8988T (cell line): Measurements from ENCODE around the gene ANO9.
A peak's percentile ranks its signal among the peaks of the same experiment; 100 is the strongest.
"Not testable (repeated sequence)": the region's sequence is repeated elsewhere in the genome, so short reads cannot be mapped to it uniquely, and the experiment has no call there.

Source experiments
- DNase-seq: peaks from one replicate; pipeline ENCODE4 v3.0.0; 2011

Gene ANO9

DNA sequence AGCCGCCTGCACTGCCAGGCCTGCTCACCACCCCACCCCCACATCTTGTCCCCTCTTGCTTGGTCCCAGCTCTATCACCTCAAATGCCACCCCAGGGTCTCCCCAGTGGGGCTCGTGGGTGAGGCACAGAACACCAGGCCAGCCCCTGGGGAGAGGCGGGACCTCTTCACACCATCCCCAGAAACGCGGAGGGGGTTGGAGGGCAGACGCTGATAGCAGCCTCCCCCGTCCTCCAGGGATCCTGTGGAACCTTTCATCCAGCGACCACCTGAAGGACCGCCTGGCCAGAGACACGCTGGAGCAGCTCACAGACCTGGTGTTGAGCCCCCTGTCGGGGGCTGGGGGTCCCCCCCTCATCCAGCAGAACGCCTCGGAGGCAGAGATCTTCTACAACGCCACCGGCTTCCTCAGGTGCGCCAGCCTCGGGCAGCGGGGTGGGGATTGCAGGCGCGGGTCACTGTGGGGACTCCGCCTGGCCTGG is 42.0 kb downstream of the ANO9 start:
- DNase-seq, result no peak

DNA sequence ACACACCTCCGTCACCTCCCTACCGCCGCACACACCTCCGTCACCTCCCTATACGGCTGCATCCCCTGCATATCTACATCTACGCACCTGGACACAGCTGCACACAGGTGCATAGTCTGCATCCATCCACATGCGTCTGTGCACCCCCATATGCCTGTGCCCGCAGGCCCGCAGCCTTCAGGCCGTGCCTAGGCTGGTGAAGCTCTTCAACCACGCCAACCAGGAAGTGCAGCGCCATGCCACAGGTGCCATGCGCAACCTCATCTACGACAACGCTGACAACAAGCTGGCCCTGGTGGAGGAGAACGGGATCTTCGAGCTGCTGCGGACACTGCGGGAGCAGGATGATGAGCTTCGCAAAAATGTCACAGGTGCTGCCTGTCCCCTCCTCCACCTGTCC is 43.0 kb downstream of the ANO9 start:
- peak; percentile 86 for DNase-seq

DNA sequence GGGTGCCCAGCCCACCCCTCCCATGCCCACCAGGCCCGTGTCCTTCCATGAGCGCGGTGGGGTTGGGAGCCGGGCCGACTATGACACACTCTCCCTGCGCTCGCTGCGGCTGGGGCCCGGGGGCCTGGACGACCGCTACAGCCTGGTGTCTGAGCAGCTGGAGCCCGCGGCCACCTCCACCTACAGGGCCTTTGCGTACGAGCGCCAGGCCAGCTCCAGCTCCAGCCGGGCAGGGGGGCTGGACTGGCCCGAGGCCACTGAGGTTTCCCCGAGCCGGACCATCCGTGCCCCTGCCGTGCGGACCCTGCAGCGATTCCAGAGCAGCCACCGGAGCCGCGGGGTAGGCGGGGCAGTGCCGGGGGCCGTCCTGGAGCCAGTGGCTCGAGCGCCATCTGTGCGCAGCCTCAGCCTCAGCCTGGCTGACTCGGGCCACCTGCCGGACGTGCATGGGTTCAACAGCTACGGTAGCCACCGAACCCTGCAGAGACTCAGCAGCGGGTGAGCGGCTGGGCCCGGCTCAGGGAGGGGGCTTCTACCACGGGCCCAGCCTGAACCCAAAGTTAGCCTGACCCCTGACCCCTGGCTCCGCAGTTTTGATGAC is 44.8 kb downstream of the ANO9 start:
- no peak for DNase-seq

DNA sequence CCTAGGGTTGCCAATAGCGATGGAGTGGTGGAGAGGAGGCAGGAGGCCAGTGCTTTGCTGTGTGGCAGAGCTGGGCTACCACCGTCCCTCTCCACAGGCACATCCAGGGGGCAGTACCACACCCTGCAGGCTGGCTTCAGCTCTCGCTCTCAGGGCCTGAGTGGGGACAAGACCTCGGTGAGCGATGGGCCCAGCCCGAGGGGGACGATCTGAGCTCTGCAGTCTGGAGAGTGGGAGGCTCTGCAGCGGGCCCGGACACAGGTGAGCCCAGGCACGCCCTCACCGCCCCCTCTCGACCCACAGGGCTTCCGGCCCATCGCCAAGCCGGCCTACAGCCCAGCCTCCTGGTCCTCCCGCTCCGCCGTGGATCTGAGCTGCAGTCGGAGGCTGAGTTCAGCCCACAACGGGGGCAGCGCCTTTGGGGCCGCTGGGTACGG is 45.3 kb downstream of the ANO9 start:
- peak; percentile 100 for DNase-seq

DNA sequence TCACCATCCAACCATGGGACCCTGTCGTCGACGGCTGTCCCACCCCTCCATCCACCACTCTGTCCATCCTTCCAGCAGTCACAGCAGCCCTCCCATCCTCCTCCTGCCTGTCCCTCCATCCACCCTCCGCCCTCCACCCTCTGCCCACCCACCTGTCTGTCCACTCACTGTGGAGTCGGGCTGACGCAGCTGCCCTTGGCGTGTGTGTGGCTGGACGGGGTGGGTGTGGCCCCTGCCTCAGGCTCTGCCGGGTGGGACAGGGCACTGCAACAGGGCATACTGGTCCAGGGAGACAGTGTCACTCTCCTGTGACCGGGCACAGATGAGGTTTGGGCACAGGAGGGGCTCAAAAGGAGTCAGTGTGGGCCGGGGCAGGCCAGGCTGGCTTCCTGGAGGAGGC is 45.9 kb downstream of the ANO9 start:
- no peak for DNase-seq

DNA sequence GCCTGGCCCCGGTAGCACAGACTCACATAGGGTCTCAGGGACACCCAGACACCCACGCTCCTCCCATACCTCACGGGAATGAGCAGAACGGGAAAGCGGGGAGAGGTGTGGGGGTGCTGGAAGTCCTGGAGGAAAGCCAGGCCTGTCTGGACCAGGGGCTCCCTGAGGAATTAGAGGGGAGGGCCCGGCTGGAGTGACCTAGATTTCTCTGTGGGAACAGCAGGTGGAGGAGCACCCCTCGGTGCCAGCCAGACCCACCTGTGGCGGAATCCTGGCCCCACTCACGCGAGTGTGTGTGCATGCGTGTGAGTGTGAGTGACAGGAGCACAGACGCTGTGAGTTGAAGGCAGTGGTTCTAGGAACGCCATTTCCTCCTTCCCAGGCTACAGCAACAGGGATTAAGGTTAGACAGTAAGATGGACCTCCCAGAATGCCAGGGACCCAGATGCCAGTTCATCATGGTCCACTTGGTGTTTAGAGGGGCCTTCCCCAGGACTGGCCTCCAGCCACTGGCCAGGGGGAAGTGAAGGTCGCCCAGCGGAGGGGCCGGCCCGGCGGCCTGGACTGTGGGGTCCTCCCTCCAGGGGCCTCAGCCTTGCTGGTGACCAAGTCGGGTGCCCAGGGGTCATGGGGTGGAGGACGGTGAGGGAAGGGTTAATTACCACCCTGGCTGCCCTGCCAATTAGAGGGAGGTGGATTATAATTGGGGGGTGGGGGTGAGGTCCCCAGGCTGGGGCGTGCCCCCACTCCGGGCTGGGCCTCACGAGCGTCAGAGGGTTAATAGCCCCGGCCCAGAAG is 46.8 kb downstream of the ANO9 start:
- no peak for DNase-seq

DNA sequence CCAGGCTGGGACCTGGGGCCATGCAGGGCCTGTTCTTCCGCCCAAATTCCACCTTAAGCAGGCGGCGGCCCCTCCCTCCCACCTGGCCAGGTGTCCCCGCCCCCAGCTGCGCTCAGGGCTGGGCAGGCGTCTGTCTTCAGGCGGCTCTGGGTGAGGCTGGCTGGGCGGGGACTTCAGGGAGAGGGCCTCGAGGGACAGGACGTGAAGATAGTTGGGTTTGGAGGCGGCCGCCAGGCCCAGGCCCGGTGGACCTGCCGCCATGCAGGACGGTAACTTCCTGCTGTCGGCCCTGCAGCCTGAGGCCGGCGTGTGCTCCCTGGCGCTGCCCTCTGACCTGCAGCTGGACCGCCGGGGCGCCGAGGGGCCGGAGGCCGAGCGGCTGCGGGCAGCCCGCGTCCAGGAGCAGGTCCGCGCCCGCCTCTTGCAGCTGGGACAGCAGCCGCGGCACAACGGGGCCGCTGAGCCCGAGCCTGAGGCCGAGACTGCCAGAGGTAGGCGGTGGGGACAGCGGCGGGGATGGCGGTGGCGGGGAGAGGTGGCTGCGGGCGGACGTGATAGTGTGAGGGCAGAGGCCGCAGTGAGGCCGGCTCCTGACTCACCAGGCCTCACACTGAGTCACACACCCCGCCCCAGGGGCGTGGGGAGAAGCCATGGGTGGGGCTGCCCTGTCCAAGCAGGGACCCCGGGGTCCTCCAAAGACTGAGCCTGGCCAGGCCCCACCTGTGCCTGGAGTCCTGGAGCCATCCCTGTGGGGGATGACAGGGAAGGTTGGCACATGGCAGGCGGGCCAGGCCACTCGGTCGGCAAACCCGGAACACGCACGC is 47.6 kb downstream of the ANO9 start, which contains the start of gene PKP3:
PKP3 (plus strand) TSS at position 176 of the 824 bp plus-strand sequence; CDS start at position 260, 84 bp downstream.
- peak; percentile 98 for DNase-seq

DNA sequence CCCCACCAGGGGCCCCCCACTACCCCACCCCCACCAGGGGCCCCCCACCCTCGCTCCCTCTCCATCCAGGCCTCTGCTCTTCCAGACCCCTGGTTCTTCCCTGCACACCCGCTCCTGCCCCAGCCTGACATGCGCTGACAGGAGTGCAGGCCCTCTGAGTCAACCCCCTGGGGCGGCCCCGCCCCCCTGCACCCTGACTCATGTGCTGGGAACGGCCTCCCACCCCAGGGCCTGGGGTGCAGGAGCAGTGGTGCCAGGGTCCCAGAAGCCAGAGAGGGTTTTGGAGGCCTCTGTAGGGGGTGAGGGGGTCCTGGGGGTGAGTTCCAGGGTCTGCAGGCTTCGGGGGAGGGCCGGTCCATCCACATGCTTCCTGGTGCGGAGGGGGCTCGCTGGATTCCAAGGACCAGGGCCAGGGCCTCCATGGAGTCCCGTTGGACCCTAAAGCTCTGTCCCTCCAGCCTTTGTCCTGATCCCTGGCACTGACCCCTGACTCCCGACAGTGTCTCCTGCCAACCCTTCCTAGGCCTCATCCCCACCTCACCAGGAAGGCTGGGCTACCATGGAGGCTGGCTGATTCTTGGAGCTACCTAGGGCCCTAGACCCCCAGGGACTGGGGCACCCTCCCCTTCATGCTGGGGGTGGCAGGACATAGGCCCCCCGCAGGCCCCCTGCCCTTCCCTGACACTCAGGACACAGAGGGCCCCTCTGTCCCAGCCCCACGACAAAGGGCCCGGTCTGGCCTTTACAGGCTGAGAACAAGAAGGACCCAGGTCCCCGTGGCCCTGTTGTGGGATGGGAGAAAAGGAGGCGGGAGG is 48.4 kb downstream of the ANO9 start:
- peak; percentile 100 for DNase-seq

DNA sequence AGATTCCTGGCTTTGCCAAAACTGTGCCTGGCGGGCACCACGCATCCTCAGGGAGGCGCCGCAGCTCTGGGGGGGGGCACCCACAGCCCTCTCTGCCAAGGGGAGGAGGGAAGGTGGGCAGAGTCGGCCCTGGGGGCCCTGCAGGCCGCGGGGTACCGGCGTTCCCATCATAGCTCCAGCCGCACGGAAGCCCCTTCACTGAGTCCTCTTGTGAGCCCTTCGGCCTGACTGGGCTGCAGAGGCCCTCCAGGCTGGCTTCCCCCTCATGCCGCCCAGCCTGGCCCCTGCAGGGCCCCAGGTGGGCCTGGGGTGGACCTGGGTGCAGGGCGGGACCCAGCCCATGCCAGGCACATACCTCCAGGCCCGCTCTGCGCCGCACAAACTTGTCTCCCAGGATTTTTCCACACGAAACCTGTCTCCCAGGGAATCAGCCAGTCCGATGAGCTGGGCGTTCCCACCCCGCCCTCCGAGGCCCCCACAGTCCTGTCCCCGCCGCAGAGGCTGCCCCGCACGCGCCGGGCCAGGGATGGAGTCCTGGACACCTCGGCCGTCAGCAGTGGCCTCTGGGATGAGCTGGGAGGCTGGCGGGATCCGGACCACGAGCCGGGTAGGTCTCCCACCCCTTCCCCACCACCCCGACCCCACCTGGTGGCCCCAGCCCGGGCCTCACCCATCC is 49.6 kb downstream of the ANO9 start:
- DNase-seq, result no peak

DNA sequence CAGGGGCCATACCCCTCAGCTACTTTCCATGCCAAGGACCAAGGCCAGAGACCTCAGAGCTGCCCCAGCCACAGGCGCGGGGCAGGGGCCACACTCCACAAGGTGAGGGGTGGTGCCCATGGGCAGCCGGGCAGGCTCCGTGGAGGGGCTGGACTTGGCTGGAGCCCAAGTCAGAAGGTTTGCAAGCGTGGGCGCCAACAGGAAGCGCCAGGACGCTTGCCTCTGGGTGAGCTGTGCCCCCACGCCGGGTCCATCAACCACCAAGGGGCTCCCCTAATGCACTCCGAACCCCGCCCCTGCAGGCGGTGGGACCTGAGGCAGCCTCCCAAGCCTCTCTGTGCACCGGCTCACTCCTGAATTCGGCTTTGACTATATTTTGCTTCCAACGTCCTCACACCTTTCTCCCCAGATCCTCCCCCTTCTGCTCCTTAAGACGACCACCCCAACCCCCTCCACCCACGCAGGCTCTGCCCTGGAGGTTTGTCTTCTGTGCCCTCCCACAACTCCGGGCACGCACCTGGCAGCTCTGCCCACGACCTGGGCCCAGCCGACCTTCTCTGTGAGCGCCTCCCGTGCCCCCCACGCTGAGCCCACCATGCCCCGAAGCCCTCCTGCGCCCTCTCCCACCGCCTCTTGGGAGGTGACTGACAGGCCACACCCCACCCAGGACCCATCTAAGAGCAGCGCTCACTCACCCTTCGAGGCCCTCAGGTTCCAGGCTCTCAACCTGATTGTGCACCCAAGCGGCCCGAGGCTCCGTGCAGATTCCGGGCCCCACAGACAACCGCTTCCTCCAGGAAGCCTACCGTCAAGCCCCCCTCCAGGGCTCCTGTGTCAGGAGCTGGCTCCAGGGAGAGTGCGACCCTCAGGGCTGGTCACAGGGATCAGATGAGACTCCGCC is 50.4 kb downstream of the ANO9 start:
- DNase-seq, result no peak

DNA sequence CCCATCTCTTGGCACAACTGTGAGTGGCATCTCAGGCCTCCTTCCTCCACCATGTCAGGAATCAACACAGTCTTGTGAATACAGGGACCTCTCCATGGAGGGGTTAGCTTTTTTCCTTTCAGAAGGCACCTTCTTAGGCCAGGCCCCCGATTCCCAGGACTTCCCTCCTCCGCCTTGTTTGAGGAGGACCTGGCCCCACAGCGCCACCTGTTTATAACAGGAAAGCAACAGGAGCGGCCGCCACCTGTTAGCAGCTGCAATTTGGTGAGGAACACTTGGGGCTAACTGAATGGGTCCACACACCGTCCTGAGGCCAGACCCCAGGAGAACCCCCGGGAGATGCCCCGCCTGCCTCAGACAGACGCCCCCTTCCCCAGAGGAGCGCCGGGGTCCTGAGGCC is 51.6 kb downstream of the ANO9 start:
- no peak for DNase-seq

DNA sequence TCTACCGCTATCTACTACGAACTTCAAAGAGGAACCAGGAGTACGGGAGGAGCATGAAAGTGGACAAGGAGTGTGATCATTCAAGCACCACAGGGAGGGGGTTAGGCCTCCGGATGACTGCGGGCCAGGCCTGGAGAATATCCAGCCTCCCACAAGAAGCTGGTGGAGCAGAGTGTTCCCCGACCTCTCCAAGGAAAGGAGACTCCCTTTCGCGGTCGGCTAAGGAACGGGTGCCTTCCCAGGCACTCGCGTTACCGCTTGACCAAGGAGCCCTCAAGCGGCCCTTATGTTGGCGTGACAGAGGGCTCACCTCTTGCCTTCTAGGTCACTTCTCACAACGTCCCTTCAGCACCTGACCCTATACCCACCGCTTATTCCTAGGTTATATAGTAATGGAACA is 52.4 kb downstream of the ANO9 start:
- not testable (repeated sequence) for DNase-seq

DNA sequence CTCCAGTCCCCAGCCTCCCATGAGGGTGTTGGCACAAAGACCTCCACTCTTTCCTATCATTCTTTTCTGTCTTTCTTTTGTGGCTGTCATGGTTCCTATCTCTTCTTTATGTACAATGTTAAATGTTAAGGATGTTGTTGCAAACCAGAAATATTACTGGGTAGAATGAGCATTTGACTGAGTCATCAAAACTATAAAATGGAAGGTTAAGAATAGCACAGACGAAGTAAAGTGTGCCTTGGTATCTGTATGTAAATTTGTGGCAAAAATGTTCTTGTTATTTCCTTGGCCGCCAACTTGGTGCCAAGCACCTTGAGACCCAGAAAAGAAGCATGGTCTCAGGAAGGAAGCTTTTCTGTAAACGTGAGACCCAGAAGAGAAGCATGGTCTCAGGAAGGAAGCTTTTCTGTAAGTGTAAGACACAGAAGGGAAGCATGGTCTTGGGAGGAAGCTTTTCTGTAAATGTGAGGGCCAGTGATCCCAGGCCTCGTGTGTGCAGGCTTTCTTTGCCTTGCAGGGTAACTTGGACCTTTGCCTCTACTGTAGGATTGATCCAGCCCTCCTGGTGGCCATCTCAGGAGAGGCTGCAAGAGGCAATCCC is 54.5 kb downstream of the ANO9 start:
- no peak for DNase-seq

DNA sequence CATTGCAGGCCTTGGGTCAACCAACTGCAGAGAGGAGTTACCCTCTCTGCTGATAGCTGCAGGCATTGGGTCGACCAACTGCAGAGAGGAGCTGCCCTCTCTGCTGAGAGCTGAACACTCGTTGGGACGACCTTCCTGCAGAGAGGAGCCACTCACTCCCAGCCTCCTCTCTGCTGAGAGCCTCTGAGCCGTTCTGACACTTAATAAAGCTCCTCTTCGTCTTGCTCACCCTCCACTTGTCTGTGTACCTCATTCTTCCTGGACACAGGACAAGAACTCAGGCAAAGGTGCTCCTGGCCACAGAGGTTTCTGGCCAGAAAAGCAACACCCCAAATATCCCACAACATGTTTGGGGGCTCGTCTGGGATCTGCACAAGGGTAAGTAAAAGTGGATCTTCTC is 55.3 kb downstream of the ANO9 start:
- DNase-seq, result no peak

DNA sequence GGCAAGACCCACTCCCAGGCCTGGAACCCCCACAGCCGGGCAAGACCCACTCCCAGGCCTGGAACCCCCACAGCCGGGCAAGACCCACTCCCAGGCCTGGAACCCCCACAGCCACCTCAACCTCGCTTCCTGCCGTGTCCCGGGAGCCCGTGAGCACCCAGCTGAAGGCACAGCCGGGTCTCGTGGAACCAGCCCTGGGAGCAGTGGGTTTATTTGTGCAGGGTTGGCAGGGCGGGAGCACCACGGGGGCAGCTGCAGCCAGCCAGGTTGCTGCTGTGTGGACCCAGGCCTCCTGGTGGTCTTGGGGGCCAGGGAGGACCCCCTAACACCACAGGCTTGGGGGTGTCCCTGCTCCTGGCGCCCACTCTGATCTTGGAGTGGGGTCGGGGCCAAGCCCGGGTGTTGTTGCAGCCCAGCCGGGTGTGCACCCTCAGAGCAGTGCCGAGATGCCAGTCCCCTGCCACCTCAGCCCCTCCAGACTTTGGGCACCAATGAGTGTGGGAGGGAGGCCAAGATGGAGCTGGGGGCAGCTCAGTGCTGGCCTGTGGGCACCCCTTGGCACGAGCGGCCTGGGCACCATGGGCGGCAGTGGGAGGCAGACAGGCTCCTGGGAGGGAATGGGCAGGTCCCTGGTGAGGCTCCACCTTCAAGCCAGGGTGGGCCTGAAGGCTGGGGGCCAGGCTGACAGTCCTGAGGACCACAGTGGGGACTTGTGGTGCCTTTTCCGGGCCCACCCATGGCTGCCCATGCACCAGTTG is 56.0 kb downstream of the ANO9 start:
- DNase-seq, result no peak

DNA sequence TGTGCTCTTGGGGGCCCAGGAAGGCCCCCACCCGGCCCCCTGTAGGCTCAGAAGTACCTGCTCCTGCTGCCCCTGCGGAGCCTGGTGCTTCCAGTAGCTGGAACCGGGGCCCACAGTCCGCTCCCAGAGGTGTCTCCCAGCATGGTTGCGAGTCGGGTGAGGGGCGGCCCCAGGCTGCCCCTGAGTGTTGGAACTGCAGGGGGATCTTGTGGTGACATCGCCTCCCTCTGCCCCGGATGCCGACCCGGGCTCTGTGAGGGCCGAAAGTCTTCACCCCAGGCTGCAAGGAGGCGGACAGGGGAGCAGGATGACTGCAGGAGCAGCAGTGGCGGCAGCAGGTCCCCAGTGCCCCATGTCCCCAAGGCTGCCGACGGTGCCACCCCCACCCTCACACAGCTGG is 57.3 kb downstream of the ANO9 start:
- no peak for DNase-seq

DNA sequence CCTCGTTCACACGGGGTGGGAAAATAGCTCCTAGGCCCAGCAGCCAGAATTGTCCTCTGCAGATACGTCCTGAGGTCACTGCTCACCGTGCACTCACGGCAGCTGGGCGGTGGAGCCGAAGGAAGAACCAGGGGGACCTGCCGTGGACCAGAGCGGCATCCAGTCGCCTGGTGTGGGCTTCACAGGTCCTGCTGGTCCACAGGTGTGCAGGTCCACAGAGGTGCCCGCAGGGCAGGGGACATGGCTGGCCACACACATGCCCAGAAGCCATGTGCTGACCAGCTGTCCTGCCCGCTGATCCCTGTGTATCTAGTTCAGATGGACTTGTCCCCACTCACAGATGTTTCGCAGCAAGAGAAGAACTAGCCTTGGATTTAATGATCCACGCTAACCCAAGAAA is 58.4 kb downstream of the ANO9 start:
- no peak for DNase-seq

DNA sequence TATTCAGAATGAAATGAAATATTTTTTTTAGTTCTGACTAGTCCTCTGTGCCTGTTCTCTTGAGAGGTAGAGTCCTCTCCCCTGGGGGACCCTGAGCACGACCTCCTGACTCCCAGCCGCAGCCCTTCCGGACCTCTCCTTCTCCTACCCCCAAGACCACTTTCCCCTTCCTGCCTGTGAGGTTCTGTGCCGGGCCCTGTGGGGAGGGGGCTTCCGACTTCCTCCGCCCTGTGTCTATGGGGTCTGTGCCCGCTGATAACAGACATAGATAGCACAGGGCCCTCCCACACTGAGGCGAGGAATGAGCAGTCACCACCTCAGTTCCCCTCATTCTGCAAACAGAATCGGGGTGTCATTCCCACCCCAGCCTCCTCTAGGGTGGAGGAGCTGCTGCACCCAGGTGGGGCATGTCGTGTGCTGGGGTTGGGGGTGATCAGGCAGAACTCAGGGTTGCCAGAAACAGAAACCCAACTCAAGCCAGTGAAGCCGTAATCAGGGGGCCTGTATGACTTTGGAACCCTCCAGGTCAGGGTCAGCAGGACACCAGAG is 59.7 kb downstream of the ANO9 start:
- no peak for DNase-seq

DNA sequence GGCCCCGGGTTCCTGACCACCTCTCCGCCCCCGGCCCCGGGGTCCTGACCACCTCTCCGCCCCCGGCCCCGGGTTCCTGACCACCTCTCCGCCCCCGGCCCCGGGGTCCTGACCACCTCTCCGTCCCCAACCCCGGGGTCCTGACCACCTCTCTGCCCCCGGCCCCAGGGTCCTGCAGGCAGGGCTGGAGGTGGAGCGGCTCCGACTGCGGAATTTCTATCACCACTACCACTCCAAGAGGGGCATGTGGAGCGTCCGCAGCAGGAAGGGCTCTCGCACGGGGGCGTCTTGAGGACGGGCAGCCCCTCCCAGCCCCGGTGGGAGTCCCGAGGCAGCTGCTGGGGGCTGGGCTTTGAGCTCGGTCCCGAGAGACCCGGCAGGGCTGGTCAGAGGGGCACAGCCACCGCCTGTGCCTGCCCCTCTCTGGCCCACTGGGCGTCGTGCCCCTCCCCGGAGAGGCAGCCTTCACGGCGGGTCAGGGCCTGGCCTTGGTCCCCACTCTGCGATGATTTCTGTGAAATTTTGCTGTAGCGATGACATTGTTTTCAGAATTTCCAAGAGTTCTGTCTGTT is 60.2 kb downstream of the ANO9 start:
- DNase-seq, result no peak
